Keratinocyte (primary cell): Measurements from ENCODE around the gene KIF14. TPM values are rescaled to one million over a fixed set of nuclear protein-coding genes. Genes with fewer than 3 reads are reported as not detected.

Source experiments
- DNase-seq: peaks from one replicate; pipeline ENCODE4 v3.0.0-alpha.2; 2011; ENCODE audit warnings: low read depth, missing footprints, low spot score
- FAIRE-seq: peaks from 2 replicates; lab custom pipeline; 2011; peaks lifted over from hg19 to GRCh38; lab: Jason Lieb, UNC
- H2AFZ ChIP-seq: 2 replicates; pipeline ENCODE4 v1.6.0; 2012; ENCODE audit warnings: low read length, control low read depth, inconsistent platforms; ENCODE audit not compliant: control insufficient read depth
- H3K27ac ChIP-seq: 2 replicates; pipeline ENCODE4 v1.5.1; 2011; ENCODE audit warnings: low read length; ENCODE audit not compliant: control insufficient read depth, insufficient read depth
- H3K27me3 ChIP-seq: 3 replicates; pipeline ENCODE4 v1.6.0; 2011; ENCODE audit warnings: low read length; ENCODE audit not compliant: control insufficient read depth, insufficient read depth; ENCODE audit errors: extremely low read depth
- H3K36me3 ChIP-seq, 2 experiments: 2 replicates in 1 of 2; 3 replicates in 1 of 2; pipeline ENCODE4 v1.5.1; 2011; ENCODE audit warnings: low read length in 2 of 2, mild to moderate bottlenecking in 1 of 2; ENCODE audit not compliant: control insufficient read depth in 2 of 2, insufficient read depth in 2 of 2; ENCODE audit errors: extremely low read depth in 1 of 2
- H3K4me1 ChIP-seq: 3 replicates; pipeline ENCODE4 v1.5.1; 2011; ENCODE audit warnings: low read length; ENCODE audit not compliant: control insufficient read depth, insufficient read depth; ENCODE audit errors: extremely low read depth
- H3K4me2 ChIP-seq: 3 replicates; pipeline ENCODE4 v1.6.0; 2011; ENCODE audit warnings: low read depth, low read length; ENCODE audit not compliant: control insufficient read depth, insufficient read depth; ENCODE audit errors: extremely low read depth
- H3K4me3 ChIP-seq, 3 experiments: fragments of 200-600 bp in 1 of 3; sonication (generic) in 1 of 3; 2 replicates in 2 of 3; 3 replicates in 1 of 3; pipeline ENCODE4 v1.5.1; 2011 to 2016; ENCODE audit warnings: low read length in 3 of 3, mild to moderate bottlenecking in 3 of 3, control low read depth in 2 of 3, inconsistent platforms in 1 of 3, low read depth in 1 of 3, mixed read lengths in 1 of 3, mixed run types in 1 of 3, moderate library complexity in 1 of 3; ENCODE audit not compliant: control insufficient read depth in 2 of 3, insufficient read depth in 2 of 3; ENCODE audit errors: extremely low read depth in 1 of 3
- H3K79me2 ChIP-seq: 2 replicates; pipeline ENCODE4 v1.6.0; 2012; ENCODE audit warnings: low read length; ENCODE audit not compliant: control insufficient read depth, insufficient read depth
- H3K9ac ChIP-seq: 3 replicates; pipeline ENCODE4 v1.6.0; 2011; ENCODE audit warnings: low read length; ENCODE audit not compliant: control insufficient read depth, insufficient read depth; ENCODE audit errors: extremely low read depth
- H3K9me1 ChIP-seq: 3 replicates; pipeline ENCODE4 v1.6.0; 2011; ENCODE audit warnings: low read length; ENCODE audit not compliant: control insufficient read depth, insufficient read depth; ENCODE audit errors: extremely low read depth
- H3K9me3 ChIP-seq: 2 replicates; pipeline ENCODE4 v1.5.1; 2012; ENCODE audit warnings: low read depth, low read length; ENCODE audit not compliant: control insufficient read depth
- H4K20me1 ChIP-seq: 3 replicates; pipeline ENCODE4 v1.6.0; 2011; ENCODE audit warnings: low read length; ENCODE audit not compliant: control insufficient read depth, insufficient read depth; ENCODE audit errors: extremely low read depth
- EZH2 ChIP-seq: IDR thresholded peaks from one replicate; pipeline ENCODE4 v1.6.1; 2012; ENCODE audit warnings: inconsistent platforms, mild to moderate bottlenecking, low read length, moderate library complexity
- dilution Hi-C: fragments of 300-500 bp; cut with MboI; formaldehyde crosslinking; loops from one replicate; pipeline ENCODE4 v1.7.0; 2020; ENCODE audit warnings: low sequenced_read_pairs; ENCODE audit not compliant: extremely low pct_ligation_motif_present
- polyA plus RNA-seq, 5 experiments: library from polyadenylated mRNA; depleted of rRNA in 3 of 5; stranded (reverse) in 3 of 5; stranded (forward) in 1 of 5; unstranded in 1 of 5; fragments of >200 nt; gene quantifications; 1 replicate in 1 of 5; 2 replicates in 3 of 5; 3 replicates in 1 of 5; pipeline versions ENCODE4 v1.2.1 to v1.2.3, GENCODE V29; 2011 to 2012; ENCODE audit warnings: missing spikeins in 2 of 5, low read depth in 1 of 5, low replicate concordance in 1 of 5
- TF ChIP-seq, protein P1 (sequence below), 3 experiments: IDR thresholded peaks in 1 of 3; conservative IDR thresholded peaks in 1 of 3; optimal IDR thresholded peaks in 1 of 3; 2 replicates in 2 of 3; 3 replicates in 1 of 3; pipeline versions ENCODE3 to v1.5.1; 2011; ENCODE audit warnings: low read length in 3 of 3, mild to moderate bottlenecking in 3 of 3, moderate library complexity in 2 of 3, control low read depth in 1 of 3, inconsistent platforms in 1 of 3; ENCODE audit not compliant: insufficient read depth in 2 of 3; ENCODE audit errors: extremely low read depth in 1 of 3

Gene KIF14
- polyA plus RNA-seq, 1 donor (not counting 4 experiments of a cell fraction or from before 2014, with no cell fraction given) = 6.2 TPM

DNA sequence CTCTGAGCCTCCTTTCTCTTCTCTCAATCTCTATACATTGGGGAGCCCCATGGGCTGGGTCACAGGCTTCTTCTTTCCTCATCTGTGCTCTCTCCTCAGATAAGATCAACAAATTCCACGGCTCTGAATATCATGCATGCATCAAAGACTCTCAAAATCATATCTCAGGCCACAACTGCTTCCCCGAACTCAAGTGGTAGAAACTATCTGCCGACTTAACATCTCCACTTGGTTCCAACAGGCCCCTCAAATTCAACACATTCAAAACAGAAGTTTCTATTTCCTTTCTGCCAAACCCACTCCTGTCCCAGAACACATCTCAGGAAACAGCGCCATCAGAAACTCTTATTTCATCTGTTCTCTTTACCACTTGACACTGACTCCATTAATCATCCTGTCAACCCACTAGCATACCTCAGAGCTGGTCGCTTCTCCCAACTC, 32.5 kb upstream of the KIF14 start:
- dilution Hi-C loops = no loop called here
- H3K36me3 ChIP-seq = peaks cover 9 to 20% of the 10 kb centered on the region in 2 experiments

GRCh38 chr1:200652378-200652777, 31.8 kb upstream of the KIF14 start:
- no peak overlapping the region for H3K9ac ChIP-seq
- DNase-seq = no peak
- TF ChIP-seq, protein P1, sequence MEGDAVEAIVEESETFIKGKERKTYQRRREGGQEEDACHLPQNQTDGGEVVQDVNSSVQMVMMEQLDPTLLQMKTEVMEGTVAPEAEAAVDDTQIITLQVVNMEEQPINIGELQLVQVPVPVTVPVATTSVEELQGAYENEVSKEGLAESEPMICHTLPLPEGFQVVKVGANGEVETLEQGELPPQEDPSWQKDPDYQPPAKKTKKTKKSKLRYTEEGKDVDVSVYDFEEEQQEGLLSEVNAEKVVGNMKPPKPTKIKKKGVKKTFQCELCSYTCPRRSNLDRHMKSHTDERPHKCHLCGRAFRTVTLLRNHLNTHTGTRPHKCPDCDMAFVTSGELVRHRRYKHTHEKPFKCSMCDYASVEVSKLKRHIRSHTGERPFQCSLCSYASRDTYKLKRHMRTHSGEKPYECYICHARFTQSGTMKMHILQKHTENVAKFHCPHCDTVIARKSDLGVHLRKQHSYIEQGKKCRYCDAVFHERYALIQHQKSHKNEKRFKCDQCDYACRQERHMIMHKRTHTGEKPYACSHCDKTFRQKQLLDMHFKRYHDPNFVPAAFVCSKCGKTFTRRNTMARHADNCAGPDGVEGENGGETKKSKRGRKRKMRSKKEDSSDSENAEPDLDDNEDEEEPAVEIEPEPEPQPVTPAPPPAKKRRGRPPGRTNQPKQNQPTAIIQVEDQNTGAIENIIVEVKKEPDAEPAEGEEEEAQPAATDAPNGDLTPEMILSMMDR (optimal IDR thresholded peaks at IDR 0.05 in 1 of 3, IDR thresholded peaks at IDR 0.05 in 1 of 3, conservative IDR thresholded peaks at IDR 0.05 in 1 of 3; ENCODE audit: extremely low read depth in 1 of 3, insufficient read depth in 2 of 3, low read length in 3 of 3) = no peak
- no peak for TF ChIP-seq EZH2
- no peak overlapping the region for H3K4me3 ChIP-seq
- H2AFZ ChIP-seq = no peak overlapping the region
- H3K27me3 ChIP-seq = no peaks in the 10 kb centered on the region
- peaks cover 9% of the 10 kb centered on the region for H3K9me3 ChIP-seq
- no peaks in the 10 kb centered on the region for H4K20me1 ChIP-seq
- H3K4me1 ChIP-seq = peaks cover 13% of the 10 kb centered on the region
- peaks cover 9 to 17% of the 10 kb centered on the region in 2 experiments for H3K36me3 ChIP-seq
- H3K9me1 ChIP-seq = no peaks in the 10 kb centered on the region
- no peak overlapping the region for H3K4me2 ChIP-seq
- dilution Hi-C loops = no loop called here
- H3K27ac ChIP-seq = no peak overlapping the region
- FAIRE-seq = no peak
- H3K79me2 ChIP-seq = no peaks in the 10 kb centered on the region

More for the DNA sequence above, 32.5 kb upstream of the KIF14 start:
- Histone ChIP-seq H4K20me1 (no peaks in the 10 kb centered on the region), H3K9me1 (no peaks in the 10 kb centered on the region), H3K79me2 (no peaks in the 10 kb centered on the region), H3K27me3 (no peaks in the 10 kb centered on the region), H3K4me3 (no peak overlapping the region), H2AFZ (no peak overlapping the region), H3K4me2 (no peak overlapping the region), H3K9ac (no peak overlapping the region), H3K27ac (no peak overlapping the region), H3K9me3 (peaks cover 9% of the 10 kb centered on the region), H3K4me1 (peaks cover 13% of the 10 kb centered on the region)
- FAIRE-seq (no peak), DNase-seq (no peak)
- TF ChIP-seq, protein P1 (optimal IDR thresholded peaks at IDR 0.05 in 1 of 3, IDR thresholded peaks at IDR 0.05 in 1 of 3, conservative IDR thresholded peaks at IDR 0.05 in 1 of 3; ENCODE audit: extremely low read depth in 1 of 3, insufficient read depth in 2 of 3, low read length in 3 of 3) = no peak
- no peak for TF ChIP-seq EZH2
